ENCODE measurements around the gene RAE1.

RAE1 gene

DNA sequence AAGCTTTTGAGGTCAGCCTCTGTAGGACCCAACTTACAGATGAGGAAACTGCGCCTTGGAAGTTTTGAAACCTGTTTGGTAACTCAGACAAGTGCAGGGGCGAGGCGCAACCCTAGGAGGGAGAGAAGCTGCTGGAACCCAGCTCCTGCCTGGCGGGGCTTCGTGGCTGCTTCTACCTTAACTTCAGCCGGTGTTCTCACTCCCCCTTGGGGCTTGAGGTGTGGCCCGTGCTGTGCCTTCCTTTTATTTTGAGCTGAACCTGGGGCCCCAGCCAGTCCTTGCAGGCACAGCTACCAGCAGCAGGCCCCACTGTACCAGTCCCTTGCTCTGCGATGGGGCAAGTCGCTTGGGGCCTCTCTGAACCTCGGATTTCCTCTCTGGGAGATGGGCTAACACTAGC, 52.2 kb downstream of the RAE1 start:
- Histone ChIP-seq H3K4me3 (ENCODE audit: low read depth, low read length) (no peak overlapping the region), H3K27ac (no peak overlapping the region), H3K27me3 (replicated peaks) (no peaks in the 10 kb centered on the region), H3K36me3 (replicated peaks) (no peaks in the 10 kb centered on the region)
- in situ Hi-C loops (cut with HindIII; ENCODE audit: low pct_ligation_motif_present, low sequenced_read_pairs) = no loop called here
- DNase-seq = no peak
- TF ChIP-seq, protein P1, sequence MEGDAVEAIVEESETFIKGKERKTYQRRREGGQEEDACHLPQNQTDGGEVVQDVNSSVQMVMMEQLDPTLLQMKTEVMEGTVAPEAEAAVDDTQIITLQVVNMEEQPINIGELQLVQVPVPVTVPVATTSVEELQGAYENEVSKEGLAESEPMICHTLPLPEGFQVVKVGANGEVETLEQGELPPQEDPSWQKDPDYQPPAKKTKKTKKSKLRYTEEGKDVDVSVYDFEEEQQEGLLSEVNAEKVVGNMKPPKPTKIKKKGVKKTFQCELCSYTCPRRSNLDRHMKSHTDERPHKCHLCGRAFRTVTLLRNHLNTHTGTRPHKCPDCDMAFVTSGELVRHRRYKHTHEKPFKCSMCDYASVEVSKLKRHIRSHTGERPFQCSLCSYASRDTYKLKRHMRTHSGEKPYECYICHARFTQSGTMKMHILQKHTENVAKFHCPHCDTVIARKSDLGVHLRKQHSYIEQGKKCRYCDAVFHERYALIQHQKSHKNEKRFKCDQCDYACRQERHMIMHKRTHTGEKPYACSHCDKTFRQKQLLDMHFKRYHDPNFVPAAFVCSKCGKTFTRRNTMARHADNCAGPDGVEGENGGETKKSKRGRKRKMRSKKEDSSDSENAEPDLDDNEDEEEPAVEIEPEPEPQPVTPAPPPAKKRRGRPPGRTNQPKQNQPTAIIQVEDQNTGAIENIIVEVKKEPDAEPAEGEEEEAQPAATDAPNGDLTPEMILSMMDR (IDR thresholded peaks at IDR 0.05; ENCODE audit: low read depth, low read length, missing control alignments) = no peak

DNA sequence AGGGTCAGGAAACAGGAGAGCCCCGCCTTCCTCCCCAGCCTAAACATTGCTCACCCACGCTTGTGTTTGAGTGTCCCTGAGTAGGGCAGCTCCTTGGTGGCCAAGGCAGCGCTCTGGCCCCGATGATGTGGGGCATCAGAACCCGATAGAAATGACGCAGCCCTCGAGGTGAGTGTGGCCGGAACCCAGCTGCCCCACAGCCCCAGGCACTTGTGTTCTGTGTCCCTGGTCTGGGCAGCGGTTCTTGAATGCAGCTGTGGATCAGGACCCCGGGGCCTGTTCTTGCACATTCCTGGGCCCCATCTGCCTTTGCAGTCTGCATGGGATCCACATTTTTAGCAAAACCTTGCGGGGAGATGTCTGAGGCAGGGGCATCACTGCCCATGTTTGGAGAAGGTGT, 53.0 kb downstream of the RAE1 start:
- H3K27me3 ChIP-seq (replicated peaks) = no peaks in the 10 kb centered on the region
- H3K36me3 ChIP-seq (replicated peaks) = peaks cover 2% of the 10 kb centered on the region
- TF ChIP-seq, protein P1 (IDR thresholded peaks at IDR 0.05; ENCODE audit: low read depth, low read length, missing control alignments) = no peak
- no peak overlapping the region for H3K27ac ChIP-seq
- in situ Hi-C loops (cut with HindIII; ENCODE audit: low pct_ligation_motif_present, low sequenced_read_pairs) = no loop called here
- no peak for DNase-seq
- H3K4me3 ChIP-seq (ENCODE audit: low read depth, low read length) = no peak overlapping the region

GRCh38 chr20:57404419-57405072, 53.5 kb downstream of the RAE1 start:
- no peak overlapping the region for H3K4me3 ChIP-seq (ENCODE audit: low read depth, low read length)
- no peak for DNase-seq
- peaks cover 2% of the 10 kb centered on the region for H3K36me3 ChIP-seq (replicated peaks)
- TF ChIP-seq, protein P1 (IDR thresholded peaks at IDR 0.05; ENCODE audit: low read depth, low read length, missing control alignments) = no peak
- no peaks in the 10 kb centered on the region for H3K27me3 ChIP-seq (replicated peaks)
- H3K27ac ChIP-seq = no peak overlapping the region
- in situ Hi-C loops (cut with HindIII; ENCODE audit: low pct_ligation_motif_present, low sequenced_read_pairs) = no loop called here

DNA sequence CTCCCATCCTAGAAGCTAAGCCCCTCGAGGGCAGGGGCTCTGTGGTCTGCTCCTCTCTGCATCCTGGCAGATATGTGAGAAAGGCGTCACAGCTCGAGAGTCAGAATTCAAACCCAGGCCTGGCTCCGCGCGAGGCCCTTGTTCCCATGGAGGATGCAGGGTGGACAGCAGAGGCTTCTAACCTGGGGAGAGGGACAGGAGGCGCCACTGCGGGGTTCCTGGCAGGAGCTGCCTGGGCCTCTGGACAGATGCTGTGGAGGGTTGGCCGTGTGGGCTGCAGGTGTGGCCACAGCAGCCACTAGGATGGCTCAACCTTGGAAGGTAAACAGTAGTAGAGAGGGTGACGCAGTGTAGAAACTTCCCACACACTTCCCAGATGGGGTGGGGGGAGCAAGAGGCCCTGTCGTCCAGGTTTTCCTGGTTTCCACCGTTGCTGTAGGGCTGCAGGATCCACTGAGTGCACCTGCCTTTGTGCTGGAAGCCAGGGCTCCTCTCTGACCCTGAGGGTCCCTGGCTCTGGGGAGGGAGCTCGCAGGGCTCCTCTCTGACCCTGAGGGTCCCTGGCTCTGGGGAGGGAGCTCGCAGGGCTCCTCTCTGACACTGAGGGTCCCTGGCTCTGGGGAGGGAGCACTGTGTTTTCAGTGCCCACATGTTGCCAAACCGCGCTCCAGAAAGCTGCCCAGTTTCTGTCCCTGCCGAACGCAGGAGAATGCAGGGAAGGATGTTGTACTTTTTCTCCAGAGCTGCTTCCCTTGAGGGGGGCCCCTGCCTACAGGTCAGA, 54.4 kb downstream of the RAE1 start:
- no peak overlapping the region for H3K27ac ChIP-seq
- TF ChIP-seq, protein P1 (IDR thresholded peaks at IDR 0.05; ENCODE audit: low read depth, low read length, missing control alignments) = no peak
- in situ Hi-C loops (cut with HindIII; ENCODE audit: low pct_ligation_motif_present, low sequenced_read_pairs) = no loop called here
- no peak overlapping the region for H3K4me3 ChIP-seq (ENCODE audit: low read depth, low read length)
- no peak for DNase-seq
- peaks cover 2% of the 10 kb centered on the region for H3K36me3 ChIP-seq (replicated peaks)
- no peaks in the 10 kb centered on the region for H3K27me3 ChIP-seq (replicated peaks)

DNA sequence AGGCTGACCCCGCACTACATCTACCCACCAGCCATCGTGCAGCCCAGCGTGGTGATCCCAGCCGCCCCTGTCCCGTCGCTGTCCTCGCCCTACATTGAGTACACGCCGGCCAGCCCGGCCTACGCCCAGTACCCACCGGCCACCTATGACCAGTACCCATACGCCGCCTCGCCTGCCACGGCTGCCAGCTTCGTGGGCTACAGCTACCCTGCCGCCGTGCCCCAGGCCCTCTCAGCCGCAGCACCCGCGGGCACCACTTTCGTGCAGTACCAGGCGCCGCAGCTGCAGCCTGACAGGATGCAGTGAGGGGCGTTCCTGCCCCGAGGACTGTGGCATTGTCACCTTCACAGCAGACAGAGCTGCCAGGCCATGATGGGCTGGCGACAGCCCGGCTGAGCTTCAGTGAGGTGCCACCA, 56.5 kb downstream of the RAE1 start:
- Histone ChIP-seq H3K27ac (no peak overlapping the region), H3K4me3 (ENCODE audit: low read depth, low read length) (no peak overlapping the region), H3K27me3 (replicated peaks) (no peaks in the 10 kb centered on the region), H3K36me3 (replicated peaks) (peaks cover 2% of the 10 kb centered on the region)
- TF ChIP-seq, protein P1 (IDR thresholded peaks at IDR 0.05; ENCODE audit: low read depth, low read length, missing control alignments) = no peak
- DNase-seq = no peak
- in situ Hi-C loops (cut with HindIII; ENCODE audit: low pct_ligation_motif_present, low sequenced_read_pairs) = no loop called here
